GM12891 (cell line): ENCODE measurements around the gene PRUNE2.

Experiments used
- DNase-seq: peaks from one replicate; pipeline ENCODE4 v3.0.0; 2011; ENCODE audit warnings: low spot score; ENCODE audit not compliant: insufficient read length
- FAIRE-seq: peaks from 2 replicates; lab custom pipeline; 2011; peaks lifted over from hg19 to GRCh38; lab: Jason Lieb, UNC
- PAX5 ChIP-seq: IDR thresholded peaks from 2 replicates; pipeline ENCODE4 v1.6.1; 2011; ENCODE audit warnings: low read length, moderate library complexity, mild to moderate bottlenecking; ENCODE audit not compliant: insufficient read depth, severe bottlenecking
- POLR2A ChIP-seq: IDR thresholded peaks from 2 replicates; pipeline ENCODE4 v1.6.1; 2011; ENCODE audit warnings: low read depth, low read length, control low read depth
- POLR2AphosphoS5 ChIP-seq: IDR thresholded peaks from 2 replicates; pipeline ENCODE4 v1.6.1; 2011; ENCODE audit warnings: low read depth, low read length, control low read depth
- POU2F2 ChIP-seq: IDR thresholded peaks from 2 replicates; pipeline ENCODE4 v1.6.1; 2011; ENCODE audit warnings: low read depth, mild to moderate bottlenecking, control low read depth, low read length, moderate library complexity
- SPI1 ChIP-seq: IDR thresholded peaks from 2 replicates; pipeline ENCODE4 v1.6.1; 2011; ENCODE audit warnings: low read depth, low read length, control low read depth
- TAF1 ChIP-seq: IDR thresholded peaks from 2 replicates; pipeline ENCODE4 v1.6.1; 2011; ENCODE audit warnings: low read depth, low read length, control low read depth

The PRUNE2 gene

GRCh38 chr9:76729980-76730737, 175.8 kb downstream of the PRUNE2 start:
- FAIRE-seq (no peak), DNase-seq (no peak)
- no peak for TF ChIP-seq POU2F2
- TF ChIP-seq POLR2AphosphoS5: no peak

- TF ChIP-seq POLR2AphosphoS5 (no peak), POU2F2 (no peak)
- FAIRE-seq (no peak), DNase-seq (no peak)
Measured at GRCh38 chr9:76729116-76729515, 176.8 kb downstream of the PRUNE2 start.

- DNase-seq: no peak
- TF ChIP-seq TAF1: no peak
- no peak for TF ChIP-seq SPI1
- TF ChIP-seq PAX5: no peak
- TF ChIP-seq POLR2AphosphoS5: no peak
- no peak for TF ChIP-seq POU2F2
- no peak for TF ChIP-seq POLR2A
- no peak for FAIRE-seq
Measured at GRCh38 chr9:76725885-76726284, 180.0 kb downstream of the PRUNE2 start.

GRCh38 chr9:76725011-76725546, 180.8 kb downstream of the PRUNE2 start:
- DNase-seq (no peak), FAIRE-seq (no peak)
- TF ChIP-seq PAX5: no peak
- no peak for TF ChIP-seq POU2F2
- no peak for TF ChIP-seq SPI1
- TF ChIP-seq TAF1: no peak
- TF ChIP-seq POLR2A: no peak
- no peak for TF ChIP-seq POLR2AphosphoS5

GRCh38 chr9:76720245-76720644, 185.7 kb downstream of the PRUNE2 start:
- FAIRE-seq: no peak
- no peak for DNase-seq
- no peak for TF ChIP-seq TAF1
- TF ChIP-seq SPI1: no peak
- no peak for TF ChIP-seq POLR2A
- TF ChIP-seq PAX5: no peak
- no peak for TF ChIP-seq POLR2AphosphoS5
- no peak for TF ChIP-seq POU2F2

- FAIRE-seq: no peak
- no peak for DNase-seq
- no peak for TF ChIP-seq PAX5
- no peak for TF ChIP-seq POU2F2
- TF ChIP-seq TAF1: no peak
- TF ChIP-seq POLR2AphosphoS5: no peak
- no peak for TF ChIP-seq POLR2A
- no peak for TF ChIP-seq SPI1
Measured at GRCh38 chr9:76718166-76718565, 187.7 kb downstream of the PRUNE2 start.

GRCh38 chr9:76717613-76718012, 188.3 kb downstream of the PRUNE2 start:
- no peak for DNase-seq
- TF ChIP-seq TAF1: no peak
- no peak for FAIRE-seq

- no peak for TF ChIP-seq POLR2A
- no peak for TF ChIP-seq TAF1
- no peak for TF ChIP-seq POU2F2
- FAIRE-seq: no peak
Measured at GRCh38 chr9:76717176-76717575, 188.7 kb downstream of the PRUNE2 start.

GRCh38 chr9:76716085-76716672, 189.7 kb downstream of the PRUNE2 start:
- FAIRE-seq: no peak
- no peak for DNase-seq
- TF ChIP-seq POLR2A: no peak
- no peak for TF ChIP-seq TAF1
- TF ChIP-seq POLR2AphosphoS5: no peak
- TF ChIP-seq PAX5: no peak
- no peak for TF ChIP-seq POU2F2
- TF ChIP-seq SPI1: no peak

More at GRCh38 chr9:76717176-76717575, 188.7 kb downstream of the PRUNE2 start:
- DNase-seq: no peak

- DNase-seq (no peak), FAIRE-seq (no peak)
- no peak for TF ChIP-seq POLR2AphosphoS5
- no peak for TF ChIP-seq POLR2A
- TF ChIP-seq POU2F2: no peak
- TF ChIP-seq SPI1: no peak
- TF ChIP-seq TAF1: no peak
- TF ChIP-seq PAX5: no peak
Measured at GRCh38 chr9:76713381-76713780, 192.5 kb downstream of the PRUNE2 start.

- DNase-seq (no peak), FAIRE-seq (no peak)
- TF ChIP-seq POLR2AphosphoS5: no peak
- TF ChIP-seq PAX5: no peak
- no peak for TF ChIP-seq POLR2A
- TF ChIP-seq TAF1: no peak
- TF ChIP-seq POU2F2: no peak
- no peak for TF ChIP-seq SPI1
Measured at GRCh38 chr9:76709020-76709419, 196.9 kb downstream of the PRUNE2 start.
